B cell (primary cell): Measurements from ENCODE around the gene FXYD1. TPM values are rescaled to one million over a fixed set of nuclear protein-coding genes. Genes with fewer than 3 reads are reported as not detected.

Experiments used
- ATAC-seq: fragments of 200-7000 bp; cut with Tn5 transposase; one replicate; pipeline ENCODE4 v1.10.0; 2021; ENCODE audit warnings: low read depth, mild to moderate bottlenecking, moderate number of reproducible peaks, moderate library complexity
- CTCF ChIA-PET: fragments of 350-600 bp; sonication (Branson Sonifier 250); formaldehyde crosslinking; loops from one replicate; lab custom pipeline; 2021; ENCODE audit warnings: antibody characterized with exemption, inconsistent platforms; lab: Charles Lee
- POLR2A ChIA-PET: fragments of 350-600 bp; sonication (Branson Sonifier 250); formaldehyde crosslinking; loops from one replicate; lab custom pipeline; 2021; ENCODE audit warnings: antibody characterized with exemption; lab: Charles Lee
- DNase-seq: peaks from one replicate; pipeline ENCODE4 v3.0.0; 2013
- H2AFZ ChIP-seq: 2 replicates; pipeline ENCODE4 v1.6.1; 2012; ENCODE audit warnings: mild to moderate bottlenecking, low read depth, low read length; ENCODE audit not compliant: insufficient read depth, poor library complexity, severe bottlenecking
- H3K27ac ChIP-seq, 2 donors: 1 replicate in 1 of 2; 2 replicates in 1 of 2; pipeline ENCODE4 v1.5.1; 2012 to 2013; ENCODE audit warnings: low read length in 2 of 2, mild to moderate bottlenecking in 2 of 2, moderate library complexity in 1 of 2
- H3K27me3 ChIP-seq, 4 experiments: fragments of 200-600 bp in 1 of 4; sonication (generic) in 1 of 4; replicated peaks in 1 of 4; 1 replicate in 2 of 4; 2 replicates in 2 of 4; pipeline versions ENCODE4 v1.6.1 to v1.7.0; 2013 to 2016; ENCODE audit warnings: low read length in 3 of 4, mild to moderate bottlenecking in 2 of 4, mixed read lengths in 1 of 4, moderate library complexity in 1 of 4; ENCODE audit not compliant: insufficient read depth in 4 of 4, control insufficient read depth in 3 of 4; ENCODE audit errors: control extremely low read depth in 1 of 4
- H3K36me3 ChIP-seq, 2 experiments: replicated peaks in 1 of 2; 1 replicate in 1 of 2; 2 replicates in 1 of 2; pipeline versions ENCODE4 v1.6.1 to v1.7.1; 2013; ENCODE audit warnings: low read length in 1 of 2; ENCODE audit not compliant: insufficient read depth in 2 of 2, control insufficient read depth in 1 of 2; ENCODE audit errors: control extremely low read depth in 1 of 2, extremely low read depth in 1 of 2
- H3K4me1 ChIP-seq, 2 donors: fragments of 200-600 bp in 1 of 2; sonication (generic) in 1 of 2; 1 replicate in 1 of 2; 2 replicates in 1 of 2; pipeline versions ENCODE4 v1.5.1 to v1.6.1; 2013 to 2017; ENCODE audit warnings: low read length in 2 of 2; ENCODE audit not compliant: control insufficient read depth in 2 of 2, insufficient read depth in 2 of 2
- H3K4me2 ChIP-seq: replicated peaks from 2 replicates; pipeline ENCODE3; 2012; ENCODE audit warnings: mild to moderate bottlenecking, low read depth, low read length; ENCODE audit not compliant: poor library complexity, severe bottlenecking
- H3K4me3 ChIP-seq, 5 experiments: fragments of 200-600 bp in 1 of 5; sonication (generic) in 1 of 5; 1 replicate in 3 of 5; 2 replicates in 2 of 5; pipeline versions ENCODE4 v1.5.1 to v1.7.0; 2011 to 2016; ENCODE audit warnings: low read length in 4 of 5, mild to moderate bottlenecking in 4 of 5, low read depth in 2 of 5, control low read depth in 1 of 5, moderate library complexity in 1 of 5; ENCODE audit not compliant: insufficient read depth in 1 of 5; ENCODE audit errors: control extremely low read depth in 1 of 5, extremely low read depth in 1 of 5
- H3K79me2 ChIP-seq: fragments of 200-600 bp; sonication (generic); one replicate; pipeline ENCODE4 v1.6.0; 2016; ENCODE audit warnings: low read length; ENCODE audit not compliant: control insufficient read depth, insufficient read depth
- H3K9ac ChIP-seq: fragments of 200-600 bp; sonication (generic); 2 replicates; pipeline ENCODE4 v1.6.1; 2017; ENCODE audit warnings: mild to moderate bottlenecking, low read length, moderate library complexity
- H3K9me3 ChIP-seq, 3 donors: one replicate each; pipeline versions ENCODE4 v1.6.1 to v1.7.1; 2013; ENCODE audit warnings: low read length in 2 of 3; ENCODE audit not compliant: control insufficient read depth in 2 of 3, insufficient read depth in 1 of 3; ENCODE audit errors: control extremely low read depth in 1 of 3
- H4K20me1 ChIP-seq: 2 replicates; pipeline ENCODE4 v1.6.0; 2012; ENCODE audit warnings: mild to moderate bottlenecking, low read length; ENCODE audit not compliant: insufficient read depth, control insufficient read depth, poor library complexity, severe bottlenecking
- H3K27ac Mint-ChIP-seq: one replicate; pipeline ENCODE4 v1.8.0; 2021; ENCODE audit warnings: mixed read lengths
- H3K27me3 Mint-ChIP-seq: one replicate; pipeline ENCODE4 v1.8.0; 2021; ENCODE audit warnings: mixed read lengths
- H3K4me1 Mint-ChIP-seq: one replicate; pipeline ENCODE4 v1.8.0; 2021; ENCODE audit warnings: mixed read lengths
- H3K4me3 Mint-ChIP-seq: one replicate; pipeline ENCODE4 v1.8.0; 2021; ENCODE audit warnings: mixed read lengths
- H3K9me3 Mint-ChIP-seq: one replicate; pipeline ENCODE4 v1.8.0; 2022; ENCODE audit warnings: mixed read lengths; ENCODE audit not compliant: insufficient read depth
- CTCF ChIP-seq: fragments of 200-600 bp; IDR thresholded peaks from one replicate; pipeline ENCODE4 v1.8.0; 2022; ENCODE audit warnings: antibody characterized with exemption, mild to moderate bottlenecking
- EZH2 ChIP-seq: IDR thresholded peaks from 2 replicates; pipeline ENCODE4 v1.6.1; 2012; ENCODE audit warnings: borderline replicate concordance, low read depth, mild to moderate bottlenecking, moderate library complexity, low read length; ENCODE audit not compliant: insufficient read depth, poor library complexity, severe bottlenecking
- WGBS: methylation state at CpG from one replicate; pipeline ENCODE4 v1.1.5; 2013; ENCODE audit warnings: missing lambda C conversion rate; ENCODE audit not compliant: insufficient coverage; 5-methylcytosine and 5-hydroxymethylcytosine counted together
- intact Hi-C: fragments of 100-400 bp; cut with micrococcal nuclease; formaldehyde crosslinking; loops from one replicate; pipeline ENCODE4 v1.10.0; 2022
- polyA plus RNA-seq: library from polyadenylated mRNA; depleted of rRNA; stranded (reverse); fragments of >200 nt; gene quantifications from 2 replicates; pipeline ENCODE4 v1.2.3, GENCODE V29; 2012
- total RNA-seq, 2 donors: library from RNA; stranded (reverse); fragments of 120-200 nt in 1 of 2; gene quantifications; 1 replicate in 1 of 2; 2 replicates in 1 of 2; pipeline versions ENCODE4 v1.2.3 to v1.2.4, GENCODE V29; 2013 to 2022

Gene FXYD1
- total and polyA plus RNA-seq, 2 donors (not counting 1 experiment from before 2014, with no cell fraction given): 3.1 to 4.7 TPM

- peaks cover 35% of the 10 kb centered on the region for H3K4me1 Mint-ChIP-seq
- H3K9me3 ChIP-seq: peaks cover 0 to 8% (median 0%) of the 10 kb centered on the region in 3 donors
- no peak overlapping the region for H3K4me3 Mint-ChIP-seq
- no peak for ATAC-seq
- ChIA-PET POLR2A (interaction anchor here (0.7 to 1.4 kb wide), 2 partner anchors 38 to 90 kb away, joined by 3 read pairs; no protein-coding TSS in a partner anchor), CTCF (interaction anchor here (0.8 to 2.0 kb wide), 4 partner anchors 27 to 300 kb away, joined by 3 to 10 read pairs (median 5); no protein-coding TSS in a partner anchor)
- H3K4me3 ChIP-seq: no peak overlapping the region
- H2AFZ ChIP-seq: no peak overlapping the region
- peak overlapping the region; percentile 77 for H3K27ac Mint-ChIP-seq
- no peaks in the 10 kb centered on the region for H3K9me3 Mint-ChIP-seq
- no peak overlapping the region for H3K9ac ChIP-seq
- H3K79me2 ChIP-seq: peaks cover 1% of the 10 kb centered on the region
- WGBS: 69% methylated on average over 2 of the region's 3 CpGs
- intact Hi-C loops: no loop called here
- no peak for DNase-seq
- TF ChIP-seq EZH2 (no peak), CTCF (no peak)
- H3K36me3 ChIP-seq: peaks cover 2 to 61% of the 10 kb centered on the region in 2 experiments
- peaks cover 21 to 25% of the 10 kb centered on the region in 2 donors for H3K4me1 ChIP-seq
- no peak overlapping the region for H3K4me2 ChIP-seq
- H3K27me3 ChIP-seq: no peaks in the 10 kb centered on the region
- peaks cover 6% of the 10 kb centered on the region for H4K20me1 ChIP-seq
- peak overlapping the region; percentile 66 to 74 for H3K27ac ChIP-seq
- H3K27me3 Mint-ChIP-seq: no peaks in the 10 kb centered on the region
Measured at GRCh38 chr19:35168196-35168595, 29.6 kb downstream of the FXYD1 start.

- TF ChIP-seq EZH2: no peak
- no peak for TF ChIP-seq CTCF
- Histone ChIP-seq H3K27me3 (no peaks in the 10 kb centered on the region), H3K4me2 (no peak overlapping the region), H3K9ac (no peak overlapping the region), H3K9me3 (peaks cover 0 to 8% (median 0%) of the 10 kb centered on the region in 3 donors), H3K36me3 (peaks cover 0 to 49% of the 10 kb centered on the region in 2 experiments), H3K4me3 (no peak overlapping the region), H3K79me2 (no peaks in the 10 kb centered on the region), H2AFZ (no peak overlapping the region), H4K20me1 (no peaks in the 10 kb centered on the region), H3K27ac (no peak overlapping the region), H3K4me1 (peaks cover 21 to 25% of the 10 kb centered on the region in 2 donors)
- WGBS: 81% methylated on average over 14 of the region's 18 CpGs
- Mint-ChIP-seq H3K4me3 (no peak overlapping the region), H3K4me1 (peaks cover 34% of the 10 kb centered on the region), H3K27me3 (no peaks in the 10 kb centered on the region), H3K9me3 (no peaks in the 10 kb centered on the region), H3K27ac (peak overlapping the region; percentile 78)
- ChIA-PET POLR2A (interaction anchor here (0.6 kb wide), 1 partner anchor 68 kb away, joined by 3 read pairs; no protein-coding TSS in a partner anchor), CTCF (interaction anchor here (0.9 to 1.2 kb wide), 2 partner anchors 21 to 53 kb away, joined by 3 read pairs; no protein-coding TSS in a partner anchor)
- ATAC-seq (no peak), DNase-seq (no peak)
- intact Hi-C loops: no loop called here
Measured at GRCh38 chr19:35169221-35169995, 30.8 kb downstream of the FXYD1 start.
